ENCODE measurements around the gene MTOR.

MTOR gene

DNA sequence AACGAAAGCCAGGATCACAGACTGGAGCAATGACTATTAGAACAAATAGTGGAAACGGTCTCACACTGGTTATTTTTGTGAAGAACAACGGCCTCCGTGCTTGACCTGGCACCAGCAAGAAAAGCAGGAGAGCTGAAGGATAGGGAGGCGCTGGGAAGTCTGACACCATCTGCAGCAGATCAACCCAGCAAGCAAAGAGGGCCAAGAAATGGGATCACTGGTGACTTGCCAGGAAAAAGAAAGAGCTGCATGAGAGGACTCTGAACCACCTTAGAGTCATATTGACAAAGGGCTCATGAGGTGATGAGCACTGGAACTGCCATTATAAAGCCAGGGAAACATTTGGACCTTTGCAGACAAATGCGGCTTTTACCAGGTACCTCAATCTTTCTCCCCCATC lies 25.0 kb downstream of the MTOR start:
- TF ChIP-seq CTCF (conservative IDR thresholded peaks at IDR 0.05) (no peak), ZFX (IDR thresholded peaks at IDR 0.05) (no peak)
- H3K27ac ChIP-seq = no peak overlapping the region

DNA sequence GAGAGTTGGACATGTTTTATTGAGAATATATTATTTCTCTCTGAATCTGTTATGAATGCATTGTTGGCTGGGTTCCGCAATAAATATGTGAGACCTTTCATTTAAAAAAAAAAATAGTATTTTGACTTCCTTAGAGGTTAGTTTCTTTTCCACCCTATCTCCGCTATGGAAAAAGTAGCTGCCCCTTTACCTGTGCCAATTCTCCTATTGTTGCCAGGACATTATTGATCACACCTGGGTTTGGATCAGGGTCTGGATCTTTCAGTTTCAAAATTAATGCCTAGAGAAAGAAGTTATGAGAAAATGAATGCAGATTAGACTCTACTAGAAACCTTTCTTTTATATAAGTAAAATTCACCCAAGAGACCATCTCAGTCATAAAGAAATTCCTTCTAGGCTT lies 29.1 kb downstream of the MTOR start:
- no peak overlapping the region for H3K27ac ChIP-seq
- TF ChIP-seq CTCF (conservative IDR thresholded peaks at IDR 0.05) = no peak
- no peak for TF ChIP-seq ZFX (IDR thresholded peaks at IDR 0.05)

- no peak for TF ChIP-seq CTCF (conservative IDR thresholded peaks at IDR 0.05)
- no peak for TF ChIP-seq ZFX (IDR thresholded peaks at IDR 0.05)
- H3K27ac ChIP-seq = no peak overlapping the region
Observed at GRCh38 chr1:11229203-11229602, 33.1 kb downstream of the MTOR start.

GRCh38 chr1:11227106-11228077 lies 35.0 kb downstream of the MTOR start:
- TF ChIP-seq CTCF (conservative IDR thresholded peaks at IDR 0.05) (no peak), ZFX (IDR thresholded peaks at IDR 0.05) (no peak)
- no peak overlapping the region for H3K27ac ChIP-seq

DNA sequence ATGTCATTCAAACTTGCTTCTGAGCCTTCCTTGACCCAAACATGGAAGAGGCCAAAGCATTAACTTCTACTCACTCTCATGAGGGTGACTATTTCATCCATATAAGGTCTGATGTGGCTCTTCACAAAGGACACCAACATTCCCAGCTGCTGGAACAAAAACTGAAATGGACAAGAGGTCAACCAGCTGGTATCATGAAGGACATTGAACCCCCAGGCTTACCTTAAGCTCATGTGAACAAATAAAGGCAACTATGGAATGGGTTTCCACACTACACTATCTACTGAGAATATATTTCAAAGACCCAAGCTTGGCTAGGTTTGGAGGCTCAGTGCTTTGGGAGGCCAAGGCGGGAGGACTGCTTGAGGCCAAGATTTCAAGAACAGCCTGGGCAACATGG lies 46.3 kb downstream of the MTOR start:
- H3K27ac ChIP-seq = no peak overlapping the region
- TF ChIP-seq ZFX (IDR thresholded peaks at IDR 0.05) (no peak), CTCF (conservative IDR thresholded peaks at IDR 0.05) (no peak)

DNA sequence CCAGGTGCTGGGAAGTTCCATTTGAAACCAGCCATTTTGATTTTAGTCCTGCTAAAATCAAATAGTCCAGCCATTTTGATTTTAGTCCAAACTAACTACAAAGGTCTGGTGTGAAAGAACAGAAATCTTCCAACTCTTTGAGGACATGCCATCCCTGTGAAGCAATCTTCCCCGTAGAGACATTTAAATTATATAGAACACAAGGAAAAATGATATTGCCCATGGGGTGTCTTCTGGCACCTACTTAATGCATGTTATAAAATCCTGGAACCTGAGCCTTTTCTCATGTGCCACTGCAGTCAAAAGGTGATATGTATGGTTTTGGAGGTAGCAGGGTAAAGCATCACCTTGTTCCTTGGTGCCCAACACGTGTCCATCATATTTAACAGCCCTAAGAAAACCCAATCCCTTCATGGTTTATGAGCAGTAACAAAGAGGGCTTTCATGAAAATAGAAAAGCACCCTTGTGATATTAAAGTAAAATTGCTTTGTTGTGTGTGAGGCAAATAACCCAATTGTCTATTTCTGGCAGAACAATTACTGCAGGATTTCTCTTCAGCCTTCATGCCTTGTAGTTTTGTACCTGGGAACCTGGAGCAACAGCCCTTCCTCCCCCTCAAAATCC lies 46.9 kb downstream of the MTOR start:
- H3K27ac ChIP-seq = no peak overlapping the region
- TF ChIP-seq CTCF (conservative IDR thresholded peaks at IDR 0.05) (no peak), ZFX (IDR thresholded peaks at IDR 0.05) (no peak)

- H3K27ac ChIP-seq = no peak overlapping the region
- TF ChIP-seq CTCF (conservative IDR thresholded peaks at IDR 0.05) = no peak
Observed at GRCh38 chr1:11214698-11215380, 47.5 kb downstream of the MTOR start.
